SK-N-SH (cell line): Measurements from ENCODE around the gene KANTR. TPM values are rescaled to one million over a fixed set of nuclear protein-coding genes. Genes with fewer than 3 reads are reported as not detected.

Experiments used
- CTCF ChIA-PET: fragments of 300-600, 350-600 bp; formaldehyde crosslinking; extraction: SDS; loops from one replicate; lab custom pipeline; 2021; lab: Yijun Ruan, JAX
- POLR2A ChIA-PET: fragments of 350-600 bp; sonication (Branson Sonifier 250); formaldehyde crosslinking; extraction: SDS; loops from one replicate; lab custom pipeline; 2020; ENCODE audit warnings: antibody characterized with exemption, inconsistent platforms; lab: Yijun Ruan, JAX
- DNase-seq: peaks from one replicate; pipeline ENCODE4 v3.0.0; 2012
- H2AFZ ChIP-seq: fragments of 200-600 bp; sonication (generic); 2 replicates; pipeline ENCODE4 v1.8.1; 2016; ENCODE audit warnings: antibody characterized with exemption, mild to moderate bottlenecking, low read depth
- H3F3A ChIP-seq: fragments of 200-600 bp; sonication (generic); replicated peaks from 2 replicates; pipeline ENCODE3; 2016; ENCODE audit warnings: antibody characterized with exemption, mild to moderate bottlenecking; ENCODE audit not compliant: insufficient read depth
- H3K27ac ChIP-seq, 2 experiments: fragments of 200-500 bp in 1 of 2; fragments of 200-600 bp in 1 of 2; sonication (Bioruptor generic) in 1 of 2; sonication (generic), shearing (Covaris generic) in 1 of 2; 2 replicates each; pipeline versions ENCODE4 v1.5.1 to v1.6.1; 2014 to 2016; ENCODE audit warnings: low read depth in 2 of 2, inconsistent platforms in 1 of 2, low read length in 1 of 2, mild to moderate bottlenecking in 1 of 2, mixed read lengths in 1 of 2
- H3K27me3 ChIP-seq: fragments of 200-600 bp; sonication (generic), shearing (Covaris generic); 2 replicates; pipeline ENCODE4 v1.6.1; 2016; ENCODE audit warnings: mixed run types; ENCODE audit not compliant: insufficient read depth
- H3K36me3 ChIP-seq, 2 experiments: fragments of 200-500 bp in 1 of 2; fragments of 200-600 bp in 1 of 2; sonication (Bioruptor generic) in 1 of 2; sonication (generic) in 1 of 2; replicated peaks in 1 of 2; 2 replicates each; pipeline versions ENCODE3 to v1.5.1; 2014 to 2016; ENCODE audit warnings: low read length in 1 of 2, mild to moderate bottlenecking in 1 of 2; ENCODE audit not compliant: insufficient read depth in 2 of 2, control insufficient read depth in 1 of 2
- H3K4me1 ChIP-seq, 2 experiments: fragments of 200-500 bp in 1 of 2; fragments of 200-600 bp in 1 of 2; sonication (Bioruptor generic) in 1 of 2; sonication (generic), shearing (Covaris generic) in 1 of 2; 2 replicates each; pipeline versions ENCODE4 v1.5.1 to v1.6.1; 2014 to 2016; ENCODE audit warnings: low read depth in 1 of 2, low read length in 1 of 2, mixed run types in 1 of 2; ENCODE audit not compliant: insufficient read depth in 2 of 2, control insufficient read depth in 1 of 2
- H3K4me2 ChIP-seq: fragments of 200-600 bp; sonication (generic), shearing (Covaris generic); 2 replicates; pipeline ENCODE4 v1.6.1; 2017; ENCODE audit warnings: mixed run types
- H3K4me3 ChIP-seq, 2 experiments: fragments of 200-500 bp in 1 of 2; fragments of 200-600 bp in 1 of 2; sonication (Bioruptor generic) in 1 of 2; sonication (generic), shearing (Covaris generic) in 1 of 2; 2 replicates each; pipeline versions ENCODE4 v1.5.1 to v1.8.1; 2014 to 2016; ENCODE audit warnings: low read depth in 2 of 2, inconsistent platforms in 1 of 2, low read length in 1 of 2, mild to moderate bottlenecking in 1 of 2, mixed read lengths in 1 of 2, moderate library complexity in 1 of 2
- H3K79me2 ChIP-seq: fragments of 200-600 bp; sonication (generic); 2 replicates; pipeline ENCODE4 v1.8.1; 2017; ENCODE audit warnings: mild to moderate bottlenecking; ENCODE audit not compliant: insufficient read depth
- H3K9ac ChIP-seq: fragments of 200-600 bp; sonication (generic); 2 replicates; pipeline ENCODE4 v1.6.1; 2017; ENCODE audit warnings: mixed run types
- H3K9me2 ChIP-seq: fragments of 200-600 bp; sonication (generic); 2 replicates; pipeline ENCODE4 v1.6.1; 2017; ENCODE audit warnings: mixed run types
- H3K9me3 ChIP-seq: fragments of 200-600 bp; sonication (generic); 2 replicates; pipeline ENCODE4 v1.6.1; 2017; ENCODE audit warnings: mixed run types, mild to moderate bottlenecking, moderate library complexity
- H4K20me1 ChIP-seq: fragments of 200-600 bp; sonication (generic); 2 replicates; pipeline ENCODE4 v1.6.1; 2017; ENCODE audit warnings: mild to moderate bottlenecking, mixed run types; ENCODE audit not compliant: insufficient read depth
- CHD2 ChIP-seq: fragments of 150-350 bp; IDR thresholded peaks from 2 replicates; pipeline ENCODE4 v1.6.1; 2018; ENCODE audit warnings: low read length; ENCODE audit not compliant: partially characterized antibody
- CTCF ChIP-seq: fragments of 200-600 bp; sonication (generic); IDR thresholded peaks from 2 replicates; pipeline ENCODE4 v1.6.1; 2017; ENCODE audit warnings: antibody characterized with exemption, mild to moderate bottlenecking, moderate library complexity
- ELF1 ChIP-seq: IDR thresholded peaks from 2 replicates; pipeline ENCODE4 v1.4.0; 2012
- EP300 ChIP-seq, 2 experiments: IDR thresholded peaks; 2 replicates each; pipeline versions ENCODE4 v1.4.0 to v1.6.1; 2012; ENCODE audit warnings: borderline replicate concordance in 1 of 2, low read depth in 1 of 2, low read length in 1 of 2
- EZH2phosphoT487 ChIP-seq: fragments of 200-600 bp; sonication (generic); IDR thresholded peaks from 2 replicates; pipeline ENCODE4 v1.6.1; 2017; ENCODE audit warnings: low read depth, mixed run types, mild to moderate bottlenecking, antibody characterized with exemption, moderate library complexity, borderline replicate concordance
- GABPA ChIP-seq: IDR thresholded peaks from 2 replicates; pipeline ENCODE4 v1.4.0; 2012; ENCODE audit warnings: low read depth, mild to moderate bottlenecking
- GATA2 ChIP-seq: sonication (generic); formaldehyde crosslinking; IDR thresholded peaks from 2 replicates; pipeline ENCODE4 v1.5.0; 2020; ENCODE audit warnings: mild to moderate bottlenecking, missing genetic modification reagents
- IRF3 ChIP-seq: fragments of 150-350 bp; IDR thresholded peaks from 2 replicates; pipeline ENCODE4 v1.6.1; 2016; ENCODE audit warnings: mild to moderate bottlenecking, low read depth, low read length
- MAX ChIP-seq: IDR thresholded peaks from 2 replicates; pipeline ENCODE4 v1.4.0; 2012; ENCODE audit warnings: low read depth
- MEF2A ChIP-seq: IDR thresholded peaks from 2 replicates; pipeline ENCODE4 v1.4.0; 2012; ENCODE audit warnings: low read depth, borderline replicate concordance
- NFIC ChIP-seq: IDR thresholded peaks from 2 replicates; pipeline ENCODE4 v1.4.0; 2012; ENCODE audit warnings: borderline replicate concordance
- NRF1 ChIP-seq: IDR thresholded peaks from 2 replicates; pipeline ENCODE4 v1.6.1; 2012; ENCODE audit warnings: low read depth, mild to moderate bottlenecking, low read length
- PBX3 ChIP-seq: IDR thresholded peaks from 2 replicates; pipeline ENCODE4; 2012
- REST ChIP-seq: IDR thresholded peaks from 2 replicates; pipeline ENCODE4 v1.6.1; 2012; ENCODE audit warnings: mild to moderate bottlenecking, low read depth, low read length, moderate library complexity
- RXRA ChIP-seq: IDR thresholded peaks from 2 replicates; pipeline ENCODE4 v1.4.0; 2012; ENCODE audit warnings: low read depth, mild to moderate bottlenecking, borderline replicate concordance
- TEAD4 ChIP-seq: IDR thresholded peaks from 2 replicates; pipeline ENCODE4 v1.4.0; 2012; ENCODE audit warnings: mild to moderate bottlenecking, borderline replicate concordance; ENCODE audit not compliant: insufficient read depth
- YY1 ChIP-seq: IDR thresholded peaks from 2 replicates; pipeline ENCODE4 v1.4.0; 2012; ENCODE audit warnings: low read depth, mild to moderate bottlenecking
- WGBS: methylation state at CpG from one replicate; pipeline ENCODE4 v1.1.6; 2017; ENCODE audit warnings: low lambda C conversion rate; 5-methylcytosine and 5-hydroxymethylcytosine counted together
- polyA plus RNA-seq, 3 experiments: library from polyadenylated mRNA; depleted of rRNA; stranded (reverse); fragments of >200 nt; gene quantifications; 2 replicates each; pipeline ENCODE4 v1.2.3, GENCODE V29; 2012

KANTR gene
- polyA plus RNA-seq, 1 of the 3 experiments (the other 2 are of a cell fraction) = 2.1 TPM

GRCh38 chrX:53071064-53071463 lies 22.9 kb upstream of the KANTR start:
- no peaks in the 10 kb centered on the region for H3K9me2 ChIP-seq
- H3F3A ChIP-seq = no peaks in the 10 kb centered on the region
- no peak overlapping the region for H2AFZ ChIP-seq
- no peaks in the 10 kb centered on the region for H3K9me3 ChIP-seq
- peaks cover 0 to 5% of the 10 kb centered on the region in 2 experiments; a peak in 1 of 4 replicates for H3K4me1 ChIP-seq
- H3K27ac ChIP-seq = no peak overlapping the region
- 50% methylated on average over 10 of the region's 10 CpGs for WGBS
- H3K27me3 ChIP-seq = peaks cover 6% of the 10 kb centered on the region
- TF ChIP-seq NRF1 = no peak
- no peak for TF ChIP-seq YY1
- no peak for TF ChIP-seq GABPA
- TF ChIP-seq, all 33 proteins: peak for 0
- Histone ChIP-seq H3K79me2 (no peaks in the 10 kb centered on the region; the same call in 1 of the 2 replicates), H3K9ac (no peak overlapping the region), H3K4me2 (no peak overlapping the region), H3K36me3 (no peaks in the 10 kb centered on the region), H3K4me3 (0 out of 4 replicates have a peak overlapping the region, but pooled peaks of 1 of the 2 experiments have one; percentile 52), H4K20me1 (no peaks in the 10 kb centered on the region)
- DNase-seq = no peak
- ChIA-PET POLR2A (no interaction called here), CTCF (interaction anchor here (0.6 to 3.3 kb wide), 6 partner anchors 10 to 26 kb away, joined by 3 to 41 read pairs (median 4); partner anchors contain the start of gene KANTR)

- H3K27me3 ChIP-seq = peaks cover 6% of the 10 kb centered on the region
- H3K9me3 ChIP-seq = no peaks in the 10 kb centered on the region
- no peaks in the 10 kb centered on the region for H3K36me3 ChIP-seq
- H3K79me2 ChIP-seq = no peaks in the 10 kb centered on the region; the same call in 1 of the 2 replicates
- H3K27ac ChIP-seq = no peak overlapping the region
- no peaks in the 10 kb centered on the region for H3F3A ChIP-seq
- peak; percentile 68 for DNase-seq
- no peaks in the 10 kb centered on the region for H3K9me2 ChIP-seq
- no peak overlapping the region for H2AFZ ChIP-seq
- WGBS = 10% methylated on average over 30 of the region's 31 CpGs
- ChIA-PET POLR2A (no interaction called here), CTCF (interaction anchor here (0.6 to 3.3 kb wide), 10 partner anchors 8 to 45 kb away, joined by 3 to 41 read pairs (median 3); partner anchors contain the start of gene KANTR)
- no peak overlapping the region for H3K9ac ChIP-seq
- peaks cover 0 to 5% of the 10 kb centered on the region in 2 experiments; a peak in 1 of 4 replicates for H3K4me1 ChIP-seq
- H4K20me1 ChIP-seq = no peaks in the 10 kb centered on the region
- H3K4me2 ChIP-seq = peak overlapping the region; percentile 69
- peak overlapping the region; percentile 26 to 52 for H3K4me3 ChIP-seq
- TF ChIP-seq EP300 (IDR thresholded peaks at IDR 0.05; ENCODE audit: borderline replicate concordance in 1 of 2, low read depth in 1 of 2, low read length in 1 of 2) (no peak), EZH2phosphoT487 (no peak), MEF2A (no peak), MAX (no peak), TEAD4 (no peak), ELF1 (no peak), PBX3 (no peak), REST (no peak), NRF1 (no peak), CHD2 (no peak), RXRA (no peak), NFIC (no peak), IRF3 (no peak), CTCF (peak; percentile 82), GATA2 (CRISPR knock-in tag) (no peak), GABPA (no peak), YY1 (no peak)
These were observed 22.1 kb upstream of the KANTR start for GRCh38 chrX:53071604-53072417.
